Panc1 (cell line): ENCODE measurements around the gene AACS. TPM values are rescaled to one million over a fixed set of nuclear protein-coding genes. Genes with fewer than 3 reads are reported as not detected.
"Not testable (repeated sequence)": the region's sequence is repeated elsewhere in the genome, so short reads cannot be mapped to it uniquely, and the experiment has no call there.

Experiments
- ATAC-seq: fragments of 200-7000 bp; cut with Tn5 transposase; 2 replicates; pipeline ENCODE4 v1.9.1; 2020; ENCODE audit warnings: mild to moderate bottlenecking, moderate library complexity
- BruUV-seq: library from RNA; stranded (reverse); fragments of 400-500 nt; replicated peaks from 2 replicates; lab custom pipeline; 2021; lab: Mats Ljungman, UMichigan
- CTCF ChIA-PET: fragments of 300-600 bp; sonication (Branson Sonifier 250); formaldehyde crosslinking; loops from one replicate; lab custom pipeline; 2022; ENCODE audit warnings: antibody characterized with exemption; lab: Charles Lee
- POLR2A ChIA-PET: fragments of 300-600 bp; sonication (Branson Sonifier 250); formaldehyde crosslinking; loops from one replicate; lab custom pipeline; 2022; ENCODE audit warnings: antibody characterized with exemption; lab: Charles Lee
- DNase-seq: peaks from one replicate; pipeline ENCODE4 v3.0.0-alpha.2; 2010; ENCODE audit warnings: low read depth, low spot score
- H3K27ac ChIP-seq: 2 replicates; pipeline ENCODE4 v1.5.1; 2011; ENCODE audit warnings: mild to moderate bottlenecking, low read length, inconsistent platforms
- H3K27me3 ChIP-seq: fragments of 200-500 bp; sonication (Bioruptor generic); 2 replicates; pipeline ENCODE4 v1.6.0; 2014; ENCODE audit warnings: low read length, inconsistent platforms; ENCODE audit not compliant: control insufficient read depth, insufficient read depth
- H3K36me3 ChIP-seq: fragments of 200-500 bp; sonication (Bioruptor generic); 2 replicates; pipeline ENCODE4 v1.5.1; 2014; ENCODE audit warnings: inconsistent platforms, mild to moderate bottlenecking, low read length, moderate library complexity; ENCODE audit not compliant: control insufficient read depth, insufficient read depth
- H3K4me1 ChIP-seq: 2 replicates; pipeline ENCODE4 v1.5.1; 2011; ENCODE audit warnings: inconsistent platforms, mild to moderate bottlenecking, low read length, moderate library complexity; ENCODE audit not compliant: control insufficient read depth, insufficient read depth
- H3K4me3 ChIP-seq, 2 experiments: 2 replicates each; pipeline ENCODE4 v1.5.1; 2011 to 2012; ENCODE audit warnings: low read depth in 2 of 2, low read length in 2 of 2, mild to moderate bottlenecking in 2 of 2, inconsistent platforms in 1 of 2, moderate library complexity in 1 of 2
- H3K9me3 ChIP-seq: fragments of 200-500 bp; sonication (Bioruptor generic); 2 replicates; pipeline ENCODE4 v1.5.1; 2014; ENCODE audit warnings: low read depth, mild to moderate bottlenecking, inconsistent platforms, low read length, moderate library complexity; ENCODE audit not compliant: control insufficient read depth, insufficient read depth
- POLR2AphosphoS5 ChIP-seq: IDR thresholded peaks from 2 replicates; pipeline ENCODE4 v1.6.1; 2012; ENCODE audit warnings: mild to moderate bottlenecking, low read depth, low read length, moderate library complexity
- REST ChIP-seq, 2 experiments: IDR thresholded peaks; 2 replicates each; pipeline ENCODE4 v1.6.1; 2011 to 2012; ENCODE audit warnings: low read depth in 2 of 2, control low read depth in 1 of 2, low read length in 1 of 2, mild to moderate bottlenecking in 1 of 2, moderate library complexity in 1 of 2; ENCODE audit not compliant: insufficient read depth in 1 of 2
- SIN3A ChIP-seq: IDR thresholded peaks from 2 replicates; pipeline ENCODE4 v1.6.1; 2012; ENCODE audit warnings: low read depth, mild to moderate bottlenecking, low read length, moderate library complexity, borderline replicate concordance; ENCODE audit not compliant: insufficient read depth
- TCF7L2 ChIP-seq: IDR thresholded peaks from 2 replicates; pipeline ENCODE4 v1.6.1; 2011; ENCODE audit warnings: mild to moderate bottlenecking, low read depth, low read length, inconsistent platforms
- in situ Hi-C: cut with HindIII; loops from 2 replicates; pipeline ENCODE4 v1.10.0; 2016; ENCODE audit warnings: low sequenced_read_pairs, low pct_unique_long_range_greater_than_20kb
- intact Hi-C: fragments of 100-400 bp; cut with micrococcal nuclease; formaldehyde crosslinking; loops from one replicate; pipeline ENCODE4 v1.10.0; 2022; ENCODE audit not compliant: unreplicated experiment
- total RNA-seq: library from RNA; stranded (reverse); gene quantifications from one replicate; pipeline ENCODE4 v1.2.1, GENCODE V29; 2021; ENCODE audit not compliant: unreplicated experiment
- TF ChIP-seq, protein P1 (sequence below): fragments of 450-650 bp; IDR thresholded peaks from 2 replicates; pipeline ENCODE4 v1.5.1; 2017; ENCODE audit warnings: mild to moderate bottlenecking

The AACS gene
- total RNA-seq, 1 experiment from 2014 or later: 34.7 TPM

- no peaks in the 10 kb centered on the region for H3K4me1 ChIP-seq
- ATAC-seq (no peak), DNase-seq (no peak)
- H3K27ac ChIP-seq: no peak overlapping the region
- ChIA-PET POLR2A (no interaction called here), CTCF (no interaction called here)
- H3K27me3 ChIP-seq: no peaks in the 10 kb centered on the region
- H3K9me3 ChIP-seq: no peaks in the 10 kb centered on the region
- H3K4me3 ChIP-seq: no peak overlapping the region
- BruUV-seq: no TSS peak
- no peaks in the 10 kb centered on the region; the same call in 1 of the 2 replicates for H3K36me3 ChIP-seq
- intact Hi-C loops: no loop called here
- TF ChIP-seq, protein P1, sequence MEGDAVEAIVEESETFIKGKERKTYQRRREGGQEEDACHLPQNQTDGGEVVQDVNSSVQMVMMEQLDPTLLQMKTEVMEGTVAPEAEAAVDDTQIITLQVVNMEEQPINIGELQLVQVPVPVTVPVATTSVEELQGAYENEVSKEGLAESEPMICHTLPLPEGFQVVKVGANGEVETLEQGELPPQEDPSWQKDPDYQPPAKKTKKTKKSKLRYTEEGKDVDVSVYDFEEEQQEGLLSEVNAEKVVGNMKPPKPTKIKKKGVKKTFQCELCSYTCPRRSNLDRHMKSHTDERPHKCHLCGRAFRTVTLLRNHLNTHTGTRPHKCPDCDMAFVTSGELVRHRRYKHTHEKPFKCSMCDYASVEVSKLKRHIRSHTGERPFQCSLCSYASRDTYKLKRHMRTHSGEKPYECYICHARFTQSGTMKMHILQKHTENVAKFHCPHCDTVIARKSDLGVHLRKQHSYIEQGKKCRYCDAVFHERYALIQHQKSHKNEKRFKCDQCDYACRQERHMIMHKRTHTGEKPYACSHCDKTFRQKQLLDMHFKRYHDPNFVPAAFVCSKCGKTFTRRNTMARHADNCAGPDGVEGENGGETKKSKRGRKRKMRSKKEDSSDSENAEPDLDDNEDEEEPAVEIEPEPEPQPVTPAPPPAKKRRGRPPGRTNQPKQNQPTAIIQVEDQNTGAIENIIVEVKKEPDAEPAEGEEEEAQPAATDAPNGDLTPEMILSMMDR: no peak
- TF ChIP-seq POLR2AphosphoS5 (no peak), REST (IDR thresholded peaks at IDR 0.05; ENCODE audit: insufficient read depth in 1 of 2, low read depth in 2 of 2, low read length in 1 of 2) (no peak), SIN3A (no peak)
- in situ Hi-C loops: no loop called here
Measured at GRCh38 chr12:125083072-125083471, 17.8 kb downstream of the AACS start.

- CTCF ChIA-PET: interaction anchor here (0.6 kb wide), 1 partner anchor 13 kb away, joined by 4 read pairs; no protein-coding TSS in a partner anchor
- in situ Hi-C loops, H3K36me3 ChIP-seq, H3K4me3 ChIP-seq, H3K4me1 ChIP-seq, ATAC-seq, H3K27me3 ChIP-seq, BruUV-seq, H3K27ac ChIP-seq, H3K9me3 ChIP-seq, DNase-seq, POLR2A ChIA-PET, intact Hi-C loops: not testable (repeated sequence)
Measured at GRCh38 chr12:125088199-125088598, 23.0 kb downstream of the AACS start.

GRCh38 chr12:125089083-125089482 lies 23.8 kb downstream of the AACS start:
- in situ Hi-C loops (no loop called here), intact Hi-C loops (no loop called here)
- H3K4me1 ChIP-seq: no peaks in the 10 kb centered on the region
- no peak overlapping the region for H3K27ac ChIP-seq
- ChIA-PET CTCF (interaction anchor here (0.6 kb wide), 1 partner anchor 125 kb away, joined by 4 read pairs; no protein-coding TSS in a partner anchor), POLR2A (no interaction called here)
- TF ChIP-seq POLR2AphosphoS5 (no peak), SIN3A (no peak), TCF7L2 (no peak), REST (IDR thresholded peaks at IDR 0.05; ENCODE audit: insufficient read depth in 1 of 2, low read depth in 2 of 2, low read length in 1 of 2) (no peak)
- TF ChIP-seq, protein P1: no peak
- no peaks in the 10 kb centered on the region for H3K27me3 ChIP-seq
- no peaks in the 10 kb centered on the region for H3K9me3 ChIP-seq
- no peaks in the 10 kb centered on the region; the same call in 1 of the 2 replicates for H3K36me3 ChIP-seq
- no peak for DNase-seq
- no peak overlapping the region for H3K4me3 ChIP-seq
- no TSS peak for BruUV-seq
- ATAC-seq: no peak
